Tibial artery (tissue), 4 donors: Measurements from ENCODE around the gene KCTD14.

Experiments
- DNase-seq, 2 donors: peaks; one replicate each; pipeline ENCODE4 v3.0.0-alpha.2; 2019
- H3K27ac ChIP-seq, 2 donors: fragments of 200-600 bp; sonication (generic) in 1 of 2; 1 replicate in 1 of 2; 2 replicates in 1 of 2; pipeline ENCODE4 v1.5.1; 2018 to 2019; ENCODE audit warnings: mild to moderate bottlenecking in 1 of 2
- H3K27me3 ChIP-seq, 2 donors: fragments of 200-600 bp; sonication (generic) in 1 of 2; one replicate each; pipeline versions ENCODE4 v1.5.1 to v1.6.0; 2016 to 2019
- H3K36me3 ChIP-seq, 3 donors: fragments of 200-600 bp; sonication (generic) in 2 of 3; one replicate each; pipeline ENCODE4 v1.5.1; 2016 to 2019; ENCODE audit warnings: mild to moderate bottlenecking in 2 of 3
- H3K4me1 ChIP-seq, 4 donors: fragments of 200-600 bp; sonication (generic) in 2 of 4; 1 replicate in 3 of 4; 2 replicates in 1 of 4; pipeline ENCODE4 v1.5.1; 2016 to 2019
- H3K4me3 ChIP-seq, 2 donors: fragments of 200-600 bp; sonication (generic) in 1 of 2; 1 replicate in 1 of 2; 2 replicates in 1 of 2; pipeline ENCODE4 v1.5.1; 2018 to 2019; ENCODE audit warnings: mild to moderate bottlenecking in 2 of 2
- H3K9me3 ChIP-seq, 3 donors: fragments of 200-600 bp; sonication (generic) in 1 of 3; one replicate each; pipeline ENCODE4 v1.5.1; 2016 to 2019
- intact Hi-C: fragments of 100-400 bp; cut with DNase I; formaldehyde crosslinking; loops from one replicate; pipeline ENCODE4 v1.15.0; 2023; ENCODE audit warnings: low total_unique reads
- TF ChIP-seq, protein P1 (sequence below), 2 experiments: fragments of 200-600 bp in 1 of 2; fragments of 450-650 bp in 1 of 2; IDR thresholded peaks; one replicate each; pipeline ENCODE4 v1.5.1; 2017 to 2019; ENCODE audit warnings: antibody characterized with exemption in 2 of 2, mild to moderate bottlenecking in 1 of 2, moderate library complexity in 1 of 2

Gene KCTD14, protein sequence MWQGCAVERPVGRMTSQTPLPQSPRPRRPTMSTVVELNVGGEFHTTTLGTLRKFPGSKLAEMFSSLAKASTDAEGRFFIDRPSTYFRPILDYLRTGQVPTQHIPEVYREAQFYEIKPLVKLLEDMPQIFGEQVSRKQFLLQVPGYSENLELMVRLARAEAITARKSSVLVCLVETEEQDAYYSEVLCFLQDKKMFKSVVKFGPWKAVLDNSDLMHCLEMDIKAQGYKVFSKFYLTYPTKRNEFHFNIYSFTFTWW

DNA sequence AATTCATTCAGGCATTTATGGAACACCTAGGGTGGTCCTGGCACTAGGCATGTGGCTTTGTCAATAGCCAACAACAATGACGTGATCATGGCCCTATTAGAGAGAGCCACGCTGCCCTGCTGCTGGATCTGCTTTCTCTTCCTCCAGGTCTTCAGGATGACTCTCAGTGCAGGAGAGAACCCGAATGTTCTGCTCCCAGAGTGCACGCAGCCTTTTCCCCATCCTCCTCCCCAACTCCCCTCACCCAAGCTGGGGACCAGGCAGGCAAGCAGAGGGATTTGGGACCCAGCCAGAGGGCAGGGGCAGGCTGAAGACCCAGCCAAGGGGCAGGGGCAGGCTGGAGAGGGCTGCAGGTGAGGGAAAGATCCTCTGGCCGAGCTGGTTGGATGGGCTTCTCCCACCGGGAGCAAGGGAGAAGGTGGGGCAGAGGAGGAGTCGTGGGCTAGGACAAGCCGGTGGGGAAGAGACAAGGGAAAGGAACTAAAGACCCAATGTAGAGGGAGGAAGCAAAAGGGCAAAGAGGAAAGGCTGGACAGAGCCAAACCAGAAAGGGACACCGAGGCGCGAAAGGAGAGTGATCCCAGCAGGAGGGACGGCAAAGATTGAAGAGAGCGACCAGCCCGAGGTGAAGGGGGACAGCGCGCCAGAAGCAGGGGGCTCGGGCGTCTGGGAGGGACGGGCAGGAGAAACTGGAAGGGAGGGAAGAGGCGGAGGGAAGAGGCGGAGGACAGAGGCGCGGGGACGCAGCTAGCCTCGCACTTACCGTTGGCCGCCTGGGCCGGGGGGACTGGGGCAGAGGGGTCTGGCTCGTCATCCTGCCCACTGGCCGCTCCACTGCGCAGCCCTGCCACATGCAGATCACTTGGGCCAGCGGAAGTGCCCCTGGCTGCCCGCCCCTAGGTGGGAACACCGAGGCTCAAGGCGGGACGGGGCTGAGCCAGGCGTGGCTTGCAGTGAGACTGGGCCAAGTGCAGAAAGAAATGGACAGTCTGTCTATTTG lies at the start of gene KCTD14:
TSS of gene KCTD14 (minus strand) at position 880 of the 1,000 bp plus-strand sequence. CDS start at position 853, 27 bp downstream.
- Histone ChIP-seq H3K36me3 (no peaks in the 10 kb centered on the region), H3K4me1 (peaks cover 0 to 13% (median 2%) of the 10 kb centered on the region in 4 donors), H3K27ac (peak within 1 kb of the TSS; percentile 49 to 58), H3K27me3 (no peaks in the 10 kb centered on the region), H3K4me3 (peak within 1 kb of the TSS; percentile 48 to 56), H3K9me3 (no peaks in the 10 kb centered on the region)
- DNase-seq = no peak
- TF ChIP-seq, protein P1, sequence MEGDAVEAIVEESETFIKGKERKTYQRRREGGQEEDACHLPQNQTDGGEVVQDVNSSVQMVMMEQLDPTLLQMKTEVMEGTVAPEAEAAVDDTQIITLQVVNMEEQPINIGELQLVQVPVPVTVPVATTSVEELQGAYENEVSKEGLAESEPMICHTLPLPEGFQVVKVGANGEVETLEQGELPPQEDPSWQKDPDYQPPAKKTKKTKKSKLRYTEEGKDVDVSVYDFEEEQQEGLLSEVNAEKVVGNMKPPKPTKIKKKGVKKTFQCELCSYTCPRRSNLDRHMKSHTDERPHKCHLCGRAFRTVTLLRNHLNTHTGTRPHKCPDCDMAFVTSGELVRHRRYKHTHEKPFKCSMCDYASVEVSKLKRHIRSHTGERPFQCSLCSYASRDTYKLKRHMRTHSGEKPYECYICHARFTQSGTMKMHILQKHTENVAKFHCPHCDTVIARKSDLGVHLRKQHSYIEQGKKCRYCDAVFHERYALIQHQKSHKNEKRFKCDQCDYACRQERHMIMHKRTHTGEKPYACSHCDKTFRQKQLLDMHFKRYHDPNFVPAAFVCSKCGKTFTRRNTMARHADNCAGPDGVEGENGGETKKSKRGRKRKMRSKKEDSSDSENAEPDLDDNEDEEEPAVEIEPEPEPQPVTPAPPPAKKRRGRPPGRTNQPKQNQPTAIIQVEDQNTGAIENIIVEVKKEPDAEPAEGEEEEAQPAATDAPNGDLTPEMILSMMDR (IDR thresholded peaks at IDR 0.05) = no peak
- intact Hi-C loops = no loop called here

- Histone ChIP-seq H3K4me3 (no peak overlapping the region), H3K4me1 (peaks cover 0 to 27% (median 15%) of the 10 kb centered on the region in 4 donors), H3K27me3 (no peaks in the 10 kb centered on the region), H3K9me3 (no peaks in the 10 kb centered on the region), H3K27ac (no peak overlapping the region), H3K36me3 (peaks cover 34 to 46% (median 42%) of the 10 kb centered on the region in 3 donors)
- TF ChIP-seq, protein P1 (IDR thresholded peaks at IDR 0.05) = no peak
- no peak for DNase-seq
- intact Hi-C loops = no loop called here
These were observed 49.4 kb upstream of the KCTD14 start for GRCh38 chr11:78072455-78072854.

DNA sequence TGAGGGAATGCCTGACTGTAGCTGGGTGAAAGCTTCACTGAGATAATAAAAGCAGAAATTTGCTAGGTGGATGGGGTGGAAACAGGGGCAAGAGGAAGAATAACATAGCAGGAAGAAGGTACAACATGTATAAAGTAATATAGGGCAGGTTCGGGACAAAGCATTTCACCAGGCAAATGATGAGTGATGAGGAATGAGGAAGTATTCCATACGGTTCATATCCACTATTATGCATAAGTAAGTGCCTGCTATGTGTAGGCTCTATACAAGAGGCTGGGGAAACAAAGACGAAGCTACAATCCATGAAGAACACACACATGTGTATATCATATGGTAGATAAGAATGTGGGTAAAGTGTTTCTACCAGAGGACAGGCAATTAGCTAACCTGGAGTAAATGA lies 48.6 kb upstream of the KCTD14 start:
- no peaks in the 10 kb centered on the region for H3K27me3 ChIP-seq
- H3K36me3 ChIP-seq = peaks cover 34 to 51% (median 45%) of the 10 kb centered on the region in 3 donors
- DNase-seq = no peak
- H3K27ac ChIP-seq = no peak overlapping the region
- intact Hi-C loops = no loop called here
- TF ChIP-seq, protein P1 (IDR thresholded peaks at IDR 0.05) = no peak
- no peak overlapping the region for H3K4me3 ChIP-seq
- H3K9me3 ChIP-seq = no peaks in the 10 kb centered on the region
- H3K4me1 ChIP-seq = peaks cover 0 to 19% (median 8%) of the 10 kb centered on the region in 4 donors

GRCh38 chr11:78070621-78071020 lies 47.5 kb upstream of the KCTD14 start:
- TF ChIP-seq, protein P1 (IDR thresholded peaks at IDR 0.05) = no peak
- DNase-seq = no peak
- Histone ChIP-seq H3K36me3 (peaks cover 34 to 51% (median 45%) of the 10 kb centered on the region in 3 donors), H3K27me3 (no peaks in the 10 kb centered on the region), H3K4me3 (no peak overlapping the region), H3K4me1 (peaks cover 0 to 10% (median 2%) of the 10 kb centered on the region in 4 donors), H3K9me3 (no peaks in the 10 kb centered on the region), H3K27ac (no peak overlapping the region)
- intact Hi-C loops = no loop called here

GRCh38 chr11:78069465-78069864 lies 46.4 kb upstream of the KCTD14 start:
- no peak for DNase-seq
- peaks cover 34 to 51% (median 45%) of the 10 kb centered on the region in 3 donors for H3K36me3 ChIP-seq
- intact Hi-C loops = no loop called here
- no peaks in the 10 kb centered on the region for H3K9me3 ChIP-seq
- no peaks in the 10 kb centered on the region for H3K4me1 ChIP-seq
- no peaks in the 10 kb centered on the region for H3K27me3 ChIP-seq
- no peak overlapping the region for H3K4me3 ChIP-seq
- TF ChIP-seq, protein P1 (IDR thresholded peaks at IDR 0.05) = no peak
- H3K27ac ChIP-seq = no peak overlapping the region
